A549 treated with RU486 at 1 μM for 4 hours (cell line): ENCODE data around the gene CCDC149. TPM values are rescaled to one million over a fixed set of nuclear protein-coding genes. Genes with fewer than 3 reads are reported as not detected.

Source experiments
- total RNA-seq: library from RNA; stranded (reverse); fragments of 200-300 nt; extraction: Qiagen RNA extraction; gene quantifications from 5 replicates; pipeline ENCODE4 v1.2.3, GENCODE V29; 2022; ENCODE audit warnings: low read depth

Gene CCDC149
- 1.4 to 2.0 TPM (median 1.9 TPM) in 5 replicates for total RNA-seq

GRCh38 chr4:24912252-24913118 is at the start of gene CCDC149:
CCDC149 (minus strand) TSS chr4:24913042; CDS start chr4:24912864, 178 bp downstream.

GRCh38 chr4:24794916-24795665 is 117.8 kb downstream of the CCDC149 start, which contains the start of gene SOD3:
SOD3 (plus strand) TSS chr4:24795573; CDS start chr4:24799522, 3,949 bp downstream.

Other genes with a start within 250 kb of the CCDC149 start
- gene SOD3, start 117.5 kb downstream of the CCDC149 start, total RNA-seq, result not detected in 5 replicates
- 0.09 to 0.38 TPM (median 0.25 TPM) in 5 replicates for gene LGI2, start 117.9 kb upstream of the CCDC149 start, total RNA-seq
- gene SEPSECS, start 247.4 kb upstream of the CCDC149 start, total RNA-seq, result 2.1 to 3.2 TPM (median 2.5 TPM) in 5 replicates